ENCODE data around the gene AFF4. TPM values are rescaled to one million over a fixed set of nuclear protein-coding genes. Genes with fewer than 3 reads are reported as not detected.

AFF4 gene
- total RNA-seq, 1 donor, result 83.2 TPM

DNA sequence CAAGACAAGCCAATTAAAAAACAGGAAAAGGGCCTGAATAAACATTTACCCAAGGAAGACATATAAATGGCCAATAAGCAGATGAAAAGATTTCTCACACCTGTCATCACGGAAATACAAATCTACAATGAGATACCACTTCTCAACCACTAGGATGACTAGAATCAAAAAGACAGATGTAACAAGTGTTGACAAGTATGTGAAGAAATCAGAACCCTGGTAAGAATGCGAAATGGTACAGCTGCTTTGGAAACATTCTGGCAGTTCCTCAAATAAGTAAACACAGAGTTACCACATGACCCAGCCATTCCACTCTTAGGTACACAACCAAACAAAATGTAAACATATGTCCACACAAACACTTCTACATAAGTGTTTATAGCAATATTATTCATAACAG lies 57.5 kb downstream of the AFF4 start:
- peaks cover 52% of the 10 kb centered on the region for H3K36me3 ChIP-seq (ENCODE audit: insufficient read depth, low read length)
- peaks cover 87% of the 10 kb centered on the region for H3K79me2 ChIP-seq (ENCODE audit: insufficient read depth, low read length)
- TF ChIP-seq, protein P1, sequence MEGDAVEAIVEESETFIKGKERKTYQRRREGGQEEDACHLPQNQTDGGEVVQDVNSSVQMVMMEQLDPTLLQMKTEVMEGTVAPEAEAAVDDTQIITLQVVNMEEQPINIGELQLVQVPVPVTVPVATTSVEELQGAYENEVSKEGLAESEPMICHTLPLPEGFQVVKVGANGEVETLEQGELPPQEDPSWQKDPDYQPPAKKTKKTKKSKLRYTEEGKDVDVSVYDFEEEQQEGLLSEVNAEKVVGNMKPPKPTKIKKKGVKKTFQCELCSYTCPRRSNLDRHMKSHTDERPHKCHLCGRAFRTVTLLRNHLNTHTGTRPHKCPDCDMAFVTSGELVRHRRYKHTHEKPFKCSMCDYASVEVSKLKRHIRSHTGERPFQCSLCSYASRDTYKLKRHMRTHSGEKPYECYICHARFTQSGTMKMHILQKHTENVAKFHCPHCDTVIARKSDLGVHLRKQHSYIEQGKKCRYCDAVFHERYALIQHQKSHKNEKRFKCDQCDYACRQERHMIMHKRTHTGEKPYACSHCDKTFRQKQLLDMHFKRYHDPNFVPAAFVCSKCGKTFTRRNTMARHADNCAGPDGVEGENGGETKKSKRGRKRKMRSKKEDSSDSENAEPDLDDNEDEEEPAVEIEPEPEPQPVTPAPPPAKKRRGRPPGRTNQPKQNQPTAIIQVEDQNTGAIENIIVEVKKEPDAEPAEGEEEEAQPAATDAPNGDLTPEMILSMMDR (IDR thresholded peaks at IDR 0.05; ENCODE audit: extremely low read depth, low read depth, low read length), result no peak
- H3K9me3 ChIP-seq (ENCODE audit: low read depth, low read length), result no peaks in the 10 kb centered on the region
- H3K27me3 ChIP-seq (ENCODE audit: insufficient read depth, low read length), result no peaks in the 10 kb centered on the region
- H3K27ac ChIP-seq (ENCODE audit: low read depth, low read length), result no peak overlapping the region
- DNase-seq (ENCODE audit: insufficient read length, low spot score, missing footprints), result no peak
- H4K20me1 ChIP-seq (ENCODE audit: insufficient read depth, low read length), result peaks cover 47% of the 10 kb centered on the region
- H3K4me1 ChIP-seq (ENCODE audit: insufficient read depth, low read length), result peaks cover 4% of the 10 kb centered on the region
- H2AFZ ChIP-seq (ENCODE audit: low read length), result no peak overlapping the region
- no peak overlapping the region for H3K4me3 ChIP-seq (ENCODE audit: insufficient read depth, low read length)
- no peak overlapping the region for H3K4me2 ChIP-seq (ENCODE audit: insufficient read depth, low read length)

DNA sequence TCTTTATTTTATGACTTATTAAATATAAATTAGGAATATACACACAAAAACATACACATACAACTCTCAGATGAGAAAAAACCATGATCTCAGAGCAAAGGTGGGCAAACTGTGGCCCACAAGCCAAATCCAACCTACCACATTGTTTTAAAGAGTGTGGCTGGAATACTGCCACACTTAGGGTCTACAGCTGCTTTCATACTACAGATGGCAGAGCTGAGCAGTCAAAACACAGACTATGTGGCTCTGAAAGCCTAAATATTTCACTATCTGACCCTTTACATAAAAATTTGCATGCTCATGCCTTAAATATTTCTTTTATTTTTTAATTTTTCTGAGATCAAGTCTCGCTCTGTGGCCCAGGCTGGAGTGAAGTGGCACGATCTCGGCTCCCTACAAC lies 61.7 kb downstream of the AFF4 start:
- Histone ChIP-seq H3K9me3 (ENCODE audit: low read depth, low read length) (no peaks in the 10 kb centered on the region), H3K4me1 (ENCODE audit: insufficient read depth, low read length) (no peaks in the 10 kb centered on the region), H3K27ac (ENCODE audit: low read depth, low read length) (no peak overlapping the region), H3K4me2 (ENCODE audit: insufficient read depth, low read length) (no peak overlapping the region), H3K4me3 (ENCODE audit: insufficient read depth, low read length) (no peak overlapping the region), H3K27me3 (ENCODE audit: insufficient read depth, low read length) (no peaks in the 10 kb centered on the region), H3K79me2 (ENCODE audit: insufficient read depth, low read length) (peaks cover 76% of the 10 kb centered on the region), H3K36me3 (ENCODE audit: insufficient read depth, low read length) (peaks cover 62% of the 10 kb centered on the region), H2AFZ (ENCODE audit: low read length) (no peak overlapping the region), H4K20me1 (ENCODE audit: insufficient read depth, low read length) (peaks cover 21% of the 10 kb centered on the region)
- TF ChIP-seq, protein P1 (IDR thresholded peaks at IDR 0.05; ENCODE audit: extremely low read depth, low read depth, low read length), result no peak
- DNase-seq (ENCODE audit: insufficient read length, low spot score, missing footprints), result no peak

DNA sequence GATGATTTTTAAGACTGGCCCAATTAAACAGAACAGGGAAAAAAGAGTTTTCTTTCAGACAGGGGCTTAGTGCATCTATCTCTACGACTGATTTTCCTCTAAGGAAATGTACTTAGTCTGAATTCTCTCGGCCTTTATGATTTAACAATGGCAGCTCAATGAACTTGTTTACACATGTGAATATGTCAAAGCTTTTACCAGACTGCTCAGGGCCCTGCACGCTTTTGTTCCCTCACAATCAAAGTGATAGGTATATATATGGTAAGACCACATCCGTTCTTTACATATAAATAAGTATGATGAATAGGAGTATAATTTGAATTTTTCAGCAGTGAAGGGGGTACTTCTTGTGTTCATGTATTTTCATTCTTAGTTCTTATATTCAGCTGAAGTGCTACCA lies 62.4 kb downstream of the AFF4 start:
- TF ChIP-seq, protein P1 (IDR thresholded peaks at IDR 0.05; ENCODE audit: extremely low read depth, low read depth, low read length), result no peak
- Histone ChIP-seq H3K36me3 (ENCODE audit: insufficient read depth, low read length) (peaks cover 69% of the 10 kb centered on the region), H3K4me2 (ENCODE audit: insufficient read depth, low read length) (no peak overlapping the region), H3K4me1 (ENCODE audit: insufficient read depth, low read length) (no peaks in the 10 kb centered on the region), H4K20me1 (ENCODE audit: insufficient read depth, low read length) (peaks cover 18% of the 10 kb centered on the region), H3K27me3 (ENCODE audit: insufficient read depth, low read length) (no peaks in the 10 kb centered on the region), H3K27ac (ENCODE audit: low read depth, low read length) (no peak overlapping the region), H3K79me2 (ENCODE audit: insufficient read depth, low read length) (peaks cover 76% of the 10 kb centered on the region), H3K4me3 (ENCODE audit: insufficient read depth, low read length) (no peak overlapping the region), H3K9me3 (ENCODE audit: low read depth, low read length) (no peaks in the 10 kb centered on the region), H2AFZ (ENCODE audit: low read length) (no peak overlapping the region)
- no peak for DNase-seq (ENCODE audit: insufficient read length, low spot score, missing footprints)

DNA sequence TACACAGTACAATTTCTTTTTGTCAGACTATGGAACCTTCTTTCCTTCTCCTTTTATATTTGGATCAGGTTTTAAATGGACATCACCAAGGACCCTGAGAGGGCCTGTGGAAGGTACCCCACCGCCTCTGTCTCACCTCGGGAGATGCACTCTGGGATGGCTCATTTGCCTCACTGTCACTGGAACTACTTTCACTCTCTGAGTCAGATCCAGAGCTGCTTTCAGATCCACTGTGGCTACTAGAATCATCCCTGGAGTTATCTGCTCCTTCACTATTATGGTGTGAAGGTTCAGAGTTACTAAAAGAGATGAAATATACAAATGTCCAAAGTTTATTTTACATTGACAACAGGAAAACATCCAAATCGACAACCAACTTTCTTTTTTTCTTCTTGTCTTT lies 65.3 kb downstream of the AFF4 start:
- Histone ChIP-seq H3K79me2 (ENCODE audit: insufficient read depth, low read length) (peaks cover 70% of the 10 kb centered on the region), H3K4me1 (ENCODE audit: insufficient read depth, low read length) (no peaks in the 10 kb centered on the region), H3K36me3 (ENCODE audit: insufficient read depth, low read length) (peaks cover 78% of the 10 kb centered on the region), H3K27ac (ENCODE audit: low read depth, low read length) (no peak overlapping the region), H3K9me3 (ENCODE audit: low read depth, low read length) (no peaks in the 10 kb centered on the region), H3K4me3 (ENCODE audit: insufficient read depth, low read length) (no peak overlapping the region), H3K4me2 (ENCODE audit: insufficient read depth, low read length) (no peak overlapping the region), H4K20me1 (ENCODE audit: insufficient read depth, low read length) (peaks cover 7% of the 10 kb centered on the region), H2AFZ (ENCODE audit: low read length) (no peak overlapping the region), H3K27me3 (ENCODE audit: insufficient read depth, low read length) (no peaks in the 10 kb centered on the region)
- DNase-seq (ENCODE audit: insufficient read length, low spot score, missing footprints), result no peak
- TF ChIP-seq, protein P1 (IDR thresholded peaks at IDR 0.05; ENCODE audit: extremely low read depth, low read depth, low read length), result no peak

Measured in osteoblast (primary cell).